HL-60 (cell line): ENCODE results near the gene SCAI.

Experiments
- POLR2AphosphoS5 ChIP-seq: IDR thresholded peaks from 2 replicates; pipeline ENCODE4 v1.6.1; 2012; ENCODE audit warnings: low read depth
- TF ChIP-seq, protein P1 (sequence below): IDR thresholded peaks from one replicate; pipeline ENCODE4 v1.5.1; 2011; ENCODE audit warnings: low read length, control low read depth, inconsistent platforms; ENCODE audit not compliant: insufficient read depth
- TF ChIP-seq, protein P2 (sequence below): IDR thresholded peaks from 2 replicates; pipeline ENCODE4 v1.6.1; 2012; ENCODE audit warnings: low read depth; ENCODE audit not compliant: insufficient replicate concordance

DNA sequence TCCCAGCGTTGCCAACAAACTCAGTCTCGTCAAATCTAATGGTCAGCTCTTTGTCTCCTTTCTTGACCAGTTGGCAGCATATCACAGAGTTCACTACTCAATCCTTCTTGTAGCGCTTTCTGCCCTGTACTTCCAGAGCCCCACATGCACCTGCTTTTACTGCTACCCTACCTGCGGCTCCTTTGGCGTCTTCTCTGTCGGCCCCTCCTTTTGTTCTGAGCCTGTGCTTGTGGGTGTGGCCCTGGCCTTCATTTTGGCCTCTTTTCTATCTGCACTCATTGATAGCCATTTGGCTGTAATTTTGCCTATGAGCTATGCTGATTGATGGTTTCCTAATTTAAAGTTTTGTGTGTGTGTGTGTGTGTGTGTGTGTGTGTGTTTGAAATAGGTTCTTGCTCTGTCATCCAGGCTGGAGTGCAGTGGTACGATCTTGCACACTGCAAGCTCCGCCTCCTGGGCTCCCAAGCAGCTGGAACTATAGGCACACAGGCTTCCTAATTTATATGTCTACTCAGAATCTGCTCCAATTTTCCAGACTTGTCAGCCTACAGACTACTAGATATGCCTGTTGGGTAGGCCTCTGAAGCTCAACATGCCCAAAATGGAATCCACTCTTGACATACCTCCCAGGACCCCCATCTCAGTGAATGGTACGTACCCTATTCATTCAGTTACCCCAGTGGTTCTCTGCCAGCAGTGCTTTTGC lies 249.1 kb downstream of the SCAI start:
- TF ChIP-seq, protein P1, sequence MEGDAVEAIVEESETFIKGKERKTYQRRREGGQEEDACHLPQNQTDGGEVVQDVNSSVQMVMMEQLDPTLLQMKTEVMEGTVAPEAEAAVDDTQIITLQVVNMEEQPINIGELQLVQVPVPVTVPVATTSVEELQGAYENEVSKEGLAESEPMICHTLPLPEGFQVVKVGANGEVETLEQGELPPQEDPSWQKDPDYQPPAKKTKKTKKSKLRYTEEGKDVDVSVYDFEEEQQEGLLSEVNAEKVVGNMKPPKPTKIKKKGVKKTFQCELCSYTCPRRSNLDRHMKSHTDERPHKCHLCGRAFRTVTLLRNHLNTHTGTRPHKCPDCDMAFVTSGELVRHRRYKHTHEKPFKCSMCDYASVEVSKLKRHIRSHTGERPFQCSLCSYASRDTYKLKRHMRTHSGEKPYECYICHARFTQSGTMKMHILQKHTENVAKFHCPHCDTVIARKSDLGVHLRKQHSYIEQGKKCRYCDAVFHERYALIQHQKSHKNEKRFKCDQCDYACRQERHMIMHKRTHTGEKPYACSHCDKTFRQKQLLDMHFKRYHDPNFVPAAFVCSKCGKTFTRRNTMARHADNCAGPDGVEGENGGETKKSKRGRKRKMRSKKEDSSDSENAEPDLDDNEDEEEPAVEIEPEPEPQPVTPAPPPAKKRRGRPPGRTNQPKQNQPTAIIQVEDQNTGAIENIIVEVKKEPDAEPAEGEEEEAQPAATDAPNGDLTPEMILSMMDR: no peak
- no peak for TF ChIP-seq POLR2AphosphoS5
- TF ChIP-seq, protein P2, sequence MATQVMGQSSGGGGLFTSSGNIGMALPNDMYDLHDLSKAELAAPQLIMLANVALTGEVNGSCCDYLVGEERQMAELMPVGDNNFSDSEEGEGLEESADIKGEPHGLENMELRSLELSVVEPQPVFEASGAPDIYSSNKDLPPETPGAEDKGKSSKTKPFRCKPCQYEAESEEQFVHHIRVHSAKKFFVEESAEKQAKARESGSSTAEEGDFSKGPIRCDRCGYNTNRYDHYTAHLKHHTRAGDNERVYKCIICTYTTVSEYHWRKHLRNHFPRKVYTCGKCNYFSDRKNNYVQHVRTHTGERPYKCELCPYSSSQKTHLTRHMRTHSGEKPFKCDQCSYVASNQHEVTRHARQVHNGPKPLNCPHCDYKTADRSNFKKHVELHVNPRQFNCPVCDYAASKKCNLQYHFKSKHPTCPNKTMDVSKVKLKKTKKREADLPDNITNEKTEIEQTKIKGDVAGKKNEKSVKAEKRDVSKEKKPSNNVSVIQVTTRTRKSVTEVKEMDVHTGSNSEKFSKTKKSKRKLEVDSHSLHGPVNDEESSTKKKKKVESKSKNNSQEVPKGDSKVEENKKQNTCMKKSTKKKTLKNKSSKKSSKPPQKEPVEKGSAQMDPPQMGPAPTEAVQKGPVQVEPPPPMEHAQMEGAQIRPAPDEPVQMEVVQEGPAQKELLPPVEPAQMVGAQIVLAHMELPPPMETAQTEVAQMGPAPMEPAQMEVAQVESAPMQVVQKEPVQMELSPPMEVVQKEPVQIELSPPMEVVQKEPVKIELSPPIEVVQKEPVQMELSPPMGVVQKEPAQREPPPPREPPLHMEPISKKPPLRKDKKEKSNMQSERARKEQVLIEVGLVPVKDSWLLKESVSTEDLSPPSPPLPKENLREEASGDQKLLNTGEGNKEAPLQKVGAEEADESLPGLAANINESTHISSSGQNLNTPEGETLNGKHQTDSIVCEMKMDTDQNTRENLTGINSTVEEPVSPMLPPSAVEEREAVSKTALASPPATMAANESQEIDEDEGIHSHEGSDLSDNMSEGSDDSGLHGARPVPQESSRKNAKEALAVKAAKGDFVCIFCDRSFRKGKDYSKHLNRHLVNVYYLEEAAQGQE: no peak
